Right lobe of liver (tissue), 4 donors: Measurements from ENCODE around the gene TMEM269.

Source experiments
- CTCF ChIP-seq, 4 donors: fragments of 200-600 bp in 3 of 4; fragments of 450-650 bp in 1 of 4; IDR thresholded peaks; one replicate each; pipeline versions ENCODE4 v1.5.1 to v1.8.0; 2016 to 2022; ENCODE audit warnings: antibody characterized with exemption in 4 of 4, mild to moderate bottlenecking in 2 of 4
- POLR2A ChIP-seq: fragments of 450-650 bp; IDR thresholded peaks from one replicate; pipeline ENCODE4 v1.6.1; 2017; ENCODE audit warnings: antibody characterized with exemption, mild to moderate bottlenecking
- donor health status: DM: no; HTN: no; CAD: no.
- donor health status: DM: no; HTN: no; CAD: no.
- donor health status: DM: no; HTN: yes; CAD: no.

GRCh38 chr1:42838482-42839190, 53.8 kb downstream of the TMEM269 start:
- TF ChIP-seq CTCF (IDR thresholded peaks at IDR 0.05) (no peak), POLR2A (no peak)
